SK-N-MC (cell line): Measurements from ENCODE around the gene HEYL.

Experiments used
- EZH2 ChIP-seq: fragments of 200-600 bp; sonication (generic); IDR thresholded peaks from one replicate; pipeline ENCODE4 v1.6.1; 2017; ENCODE audit warnings: antibody characterized with exemption
- FOXP2 ChIP-seq: optimal IDR thresholded peaks from 2 replicates; pipeline ENCODE3; 2011; ENCODE audit warnings: mild to moderate bottlenecking, moderate library complexity; ENCODE audit not compliant: insufficient read depth; ENCODE audit errors: extremely low read length, control extremely low read depth
- POLR2AphosphoS5 ChIP-seq: IDR thresholded peaks from 2 replicates; pipeline ENCODE4 v1.6.1; 2012; ENCODE audit warnings: mild to moderate bottlenecking, low read depth, low read length, borderline replicate concordance

GRCh38 chr1:39670689-39671088 lies 31.2 kb upstream of the HEYL start:
- TF ChIP-seq POLR2AphosphoS5 (no peak), EZH2 (no peak), FOXP2 (no peak)
